ENCODE data around the gene KCNMA1. TPM values are rescaled to one million over a fixed set of nuclear protein-coding genes. Genes with fewer than 3 reads are reported as not detected.

KCNMA1 gene
- total RNA-seq, 1 experiment from 2014 or later, result 143 TPM

GRCh38 chr10:77223526-77224460, 413.8 kb downstream of the KCNMA1 start:
- no peak overlapping the region for H3K27ac ChIP-seq (ENCODE audit: low read length)

GRCh38 chr10:77220150-77220549, 417.5 kb downstream of the KCNMA1 start:
- intact Hi-C loops (cut with micrococcal nuclease), result loop anchor here (2.0 kb wide), 1 partner anchor 21 kb away; no protein-coding TSS in a partner anchor
- DNase-seq (no peak), ATAC-seq (no peak)
- Histone ChIP-seq H3K9ac (ENCODE audit: low read length) (no peak overlapping the region), H3K36me3 (ENCODE audit: low read depth, low read length) (no peaks in the 10 kb centered on the region), H3K9me3 (ENCODE audit: low read length) (no peaks in the 10 kb centered on the region), H3K4me3 (ENCODE audit: low read length) (no peak overlapping the region), H3K9me2 (replicated peaks; ENCODE audit: low read length) (no peaks in the 10 kb centered on the region), H2AFZ (ENCODE audit: low read length) (no peak overlapping the region), H3K79me2 (ENCODE audit: low read length) (no peaks in the 10 kb centered on the region), H3K4me1 (ENCODE audit: insufficient read depth, low read length) (peaks cover 6% of the 10 kb centered on the region; the same call in 1 of the 2 replicates), H3K4me2 (ENCODE audit: low read length) (no peak overlapping the region), H3K27ac (ENCODE audit: low read length) (no peak overlapping the region), H3F3A (ENCODE audit: low read length, unreplicated experiment) (no peaks in the 10 kb centered on the region), H4K20me1 (ENCODE audit: low read length) (no peaks in the 10 kb centered on the region), H3K27me3 (ENCODE audit: low read length) (no peaks in the 10 kb centered on the region)
- no TSS peak for BruUV-seq (replicated peaks)
- ChIA-PET POLR2A (ENCODE audit: unreplicated experiment) (interaction anchor here (0.6 kb wide), 1 partner anchor 14 kb away, joined by 4 read pairs; no protein-coding TSS in a partner anchor), CTCF (no interaction called here)
- no peak for TF ChIP-seq EZH2 (IDR thresholded peaks at IDR 0.05; ENCODE audit: low read length, unreplicated experiment)
- no peak for TF ChIP-seq CTCF (conservative IDR thresholded peaks at IDR 0.05; ENCODE audit: low read depth, low read length)
- TF ChIP-seq EZH2phosphoT487 (IDR thresholded peaks at IDR 0.05; ENCODE audit: borderline replicate concordance, low read length), result no peak

More at GRCh38 chr10:77223526-77224460, 413.8 kb downstream of the KCNMA1 start:
- no peaks in the 10 kb centered on the region for H4K20me1 ChIP-seq (ENCODE audit: low read length)
- ATAC-seq, result peak; percentile 52
- no peaks in the 10 kb centered on the region for H3K79me2 ChIP-seq (ENCODE audit: low read length)
- H2AFZ ChIP-seq (ENCODE audit: low read length), result no peak overlapping the region
- H3K4me1 ChIP-seq (ENCODE audit: insufficient read depth, low read length), result peaks cover 18% of the 10 kb centered on the region
- H3K4me3 ChIP-seq (ENCODE audit: low read length), result no peak overlapping the region
- no peaks in the 10 kb centered on the region for H3K27me3 ChIP-seq (ENCODE audit: low read length)
- H3K4me2 ChIP-seq (ENCODE audit: low read length), result no peak overlapping the region
- POLR2A ChIA-PET (ENCODE audit: unreplicated experiment), result interaction anchor here (0.7 kb wide), 2 partner anchors 387 to 399 kb away, joined by 4 read pairs; no protein-coding TSS in a partner anchor
- no peaks in the 10 kb centered on the region for H3K9me2 ChIP-seq (replicated peaks; ENCODE audit: low read length)
- intact Hi-C loops (cut with micrococcal nuclease), result no loop called here
- CTCF ChIA-PET, result no interaction called here
- H3K9ac ChIP-seq (ENCODE audit: low read length), result no peak overlapping the region
- DNase-seq, result peak; percentile 50
- no TSS peak for BruUV-seq (replicated peaks)
- H3K9me3 ChIP-seq (ENCODE audit: low read length), result no peaks in the 10 kb centered on the region
- TF ChIP-seq EZH2 (IDR thresholded peaks at IDR 0.05; ENCODE audit: low read length, unreplicated experiment) (no peak), CTCF (conservative IDR thresholded peaks at IDR 0.05; ENCODE audit: low read depth, low read length) (no peak), EZH2phosphoT487 (IDR thresholded peaks at IDR 0.05; ENCODE audit: borderline replicate concordance, low read length) (no peak)
- H3K36me3 ChIP-seq (ENCODE audit: low read depth, low read length), result no peaks in the 10 kb centered on the region
- H3F3A ChIP-seq (ENCODE audit: low read length, unreplicated experiment), result no peaks in the 10 kb centered on the region

Data from PC-3 (cell line).